Stimulated activated CD8-positive, alpha-beta memory T cell treated with anti-CD3 and anti-CD28 coated beads, Interleukin-12 subunit alpha, Interleukin-12 subunit beta, amount 100 ng/mL, for 4 hours (primary cell): ENCODE measurements around the gene GNAS-AS1.

ENCODE experiments used
- DNase-seq: peaks from one replicate; pipeline ENCODE4 v3.0.0-alpha.2; 2020; ENCODE audit warnings: low read depth

The GNAS-AS1 gene

GRCh38 chr20:58884966-58885365, 34.3 kb upstream of the GNAS-AS1 start:
- DNase-seq, result no peak

- no peak for DNase-seq
These were observed 32.6 kb upstream of the GNAS-AS1 start for GRCh38 chr20:58883241-58883691.

DNA sequence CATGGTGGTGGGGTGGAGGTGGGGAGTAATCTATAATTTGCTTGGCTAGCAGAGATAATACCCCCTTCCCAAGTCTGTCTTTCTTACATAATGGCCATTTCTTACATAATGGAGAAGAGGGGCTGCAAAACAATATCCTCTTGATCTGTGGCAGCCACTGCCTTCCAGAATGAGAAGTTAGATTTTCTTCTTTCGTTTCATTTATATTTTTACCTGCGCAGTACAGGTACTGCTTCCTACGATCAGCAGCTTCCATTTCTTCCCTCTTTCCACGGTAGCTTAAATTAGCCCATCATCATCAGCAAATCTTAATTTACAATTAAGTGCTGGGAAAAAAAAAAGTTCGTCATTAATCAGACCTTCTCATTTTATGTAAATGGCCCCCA, 32.0 kb upstream of the GNAS-AS1 start:
- DNase-seq, result no peak

GRCh38 chr20:58880994-58881752, 30.5 kb upstream of the GNAS-AS1 start:
- no peak for DNase-seq

GRCh38 chr20:58880441-58880840, 29.7 kb upstream of the GNAS-AS1 start:
- DNase-seq, result no peak

DNA sequence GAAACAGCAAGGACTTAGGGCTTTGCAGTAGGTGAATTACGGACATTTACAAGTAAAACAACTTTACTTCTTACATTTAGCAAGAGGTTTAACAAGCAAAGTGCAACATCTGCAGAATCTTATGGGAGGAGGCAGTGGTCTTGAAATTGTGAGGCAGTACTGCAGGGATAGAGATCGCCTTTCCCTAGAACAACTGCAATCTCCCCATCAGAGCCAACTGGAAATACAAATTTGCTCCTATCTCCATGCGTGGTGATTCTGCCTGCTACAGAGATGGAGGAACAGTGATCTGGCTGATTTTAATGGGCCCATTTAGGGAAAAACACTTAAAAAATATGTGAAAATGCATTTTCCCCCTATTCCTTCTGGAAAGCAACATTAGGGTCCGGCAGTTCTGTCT, 27.7 kb upstream of the GNAS-AS1 start:
- DNase-seq, result no peak

GRCh38 chr20:58877976-58878360, 27.3 kb upstream of the GNAS-AS1 start:
- DNase-seq, result no peak

GRCh38 chr20:58877050-58877975, 26.6 kb upstream of the GNAS-AS1 start:
- DNase-seq, result no peak

- no peak for DNase-seq
These were observed 25.7 kb upstream of the GNAS-AS1 start for GRCh38 chr20:58876437-58876836.

DNA sequence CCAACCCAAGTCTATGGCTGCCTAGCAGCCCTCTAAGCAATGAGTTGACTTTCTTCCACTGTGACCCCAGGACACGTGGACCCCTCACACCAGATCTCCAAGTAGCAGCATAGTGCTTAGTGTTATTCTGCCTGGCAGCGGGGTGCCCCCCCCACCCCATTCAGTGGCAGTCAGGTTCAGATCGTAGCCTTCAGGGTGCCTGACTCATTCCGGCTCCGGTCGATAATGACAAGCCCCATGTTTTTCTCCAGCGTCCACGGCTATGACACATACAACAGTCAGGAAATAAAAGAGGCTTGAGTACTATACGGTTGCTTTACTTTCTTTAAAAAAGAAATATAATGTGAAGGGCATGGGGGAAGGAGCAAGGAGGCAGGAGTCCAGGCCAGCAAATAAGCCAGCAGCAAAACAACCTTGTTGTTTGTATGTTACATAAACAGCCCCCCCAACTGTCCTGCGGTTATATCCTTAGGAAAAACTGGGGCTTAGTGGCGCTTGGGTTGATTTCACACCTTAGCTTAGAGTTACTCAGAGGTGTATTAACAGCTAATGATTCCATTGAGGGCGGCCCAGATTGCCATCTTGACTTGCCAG, 24.9 kb upstream of the GNAS-AS1 start:
- no peak for DNase-seq

DNA sequence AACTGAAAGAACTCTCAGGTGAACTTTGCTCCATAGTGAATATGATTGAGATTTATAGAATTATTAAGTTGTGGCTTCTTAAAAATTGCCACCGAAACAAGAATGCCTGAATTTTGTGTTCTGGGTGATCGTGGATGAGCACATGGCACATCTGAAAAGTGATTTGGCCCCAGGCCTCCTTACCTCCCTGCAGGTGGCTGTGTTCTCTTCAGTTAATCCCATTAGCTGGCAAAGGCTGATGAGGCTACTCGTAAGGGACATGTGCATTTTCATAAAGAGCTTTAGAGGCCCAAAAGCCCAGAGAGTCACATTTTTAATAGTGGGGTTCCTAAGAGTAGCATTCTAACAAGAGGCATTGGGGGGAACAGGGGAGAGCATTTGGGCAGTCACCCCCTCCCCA, 24.4 kb upstream of the GNAS-AS1 start:
- no peak for DNase-seq

GRCh38 chr20:58874469-58874868, 23.8 kb upstream of the GNAS-AS1 start:
- no peak for DNase-seq

DNA sequence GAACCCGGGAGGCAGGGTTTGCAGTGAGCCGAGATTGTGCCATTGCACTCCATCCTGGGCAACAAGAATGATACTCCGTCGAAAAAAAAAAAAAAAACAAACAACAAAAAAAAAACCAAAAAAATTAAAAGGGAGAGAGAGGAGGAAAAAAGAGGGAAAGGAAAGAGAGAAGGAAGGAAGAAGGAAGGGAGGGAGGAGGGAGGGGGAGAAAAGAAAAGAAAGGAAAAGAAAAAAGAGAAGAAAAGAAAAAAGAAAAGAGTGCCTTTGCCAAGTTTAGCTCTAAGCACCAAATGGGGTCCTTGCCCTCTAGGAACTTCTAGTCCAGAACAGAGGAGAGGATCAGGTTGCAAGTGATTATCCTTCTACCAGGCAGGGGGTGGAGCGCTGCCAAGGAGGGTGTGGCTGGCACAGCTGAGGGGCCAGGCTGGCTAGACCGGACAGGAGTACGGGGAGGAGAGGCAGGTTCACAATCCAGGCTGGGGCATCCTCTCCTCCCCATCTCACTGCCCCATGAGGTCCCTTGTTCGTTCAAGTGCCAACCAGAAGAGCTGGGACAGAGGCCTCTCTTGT, 20.9 kb upstream of the GNAS-AS1 start:
- no peak for DNase-seq

- no peak for DNase-seq
These were observed 19.8 kb upstream of the GNAS-AS1 start for GRCh38 chr20:58870293-58871014.

GRCh38 chr20:58869662-58870227, 19.0 kb upstream of the GNAS-AS1 start:
- DNase-seq, result no peak

DNA sequence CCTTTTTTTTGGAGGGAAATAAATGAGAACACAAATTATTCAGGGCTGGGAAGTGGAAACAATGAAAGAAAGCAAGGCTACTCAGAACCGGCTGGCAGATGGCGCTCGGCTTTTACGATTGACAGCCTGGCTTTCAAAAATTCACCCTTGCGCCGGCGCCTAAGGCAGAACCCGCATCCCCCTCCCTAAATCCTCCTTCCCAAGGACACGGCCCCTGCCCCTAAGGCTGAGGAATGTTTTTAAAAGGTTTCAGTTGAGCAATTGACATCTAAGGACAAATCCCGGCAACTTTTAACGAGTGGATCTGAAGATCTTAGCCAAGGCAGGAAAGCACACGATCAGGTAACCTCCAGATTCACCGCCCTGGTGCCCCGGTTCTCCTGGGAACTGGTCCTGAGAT, 18.1 kb upstream of the GNAS-AS1 start:
- DNase-seq, result no peak

DNA sequence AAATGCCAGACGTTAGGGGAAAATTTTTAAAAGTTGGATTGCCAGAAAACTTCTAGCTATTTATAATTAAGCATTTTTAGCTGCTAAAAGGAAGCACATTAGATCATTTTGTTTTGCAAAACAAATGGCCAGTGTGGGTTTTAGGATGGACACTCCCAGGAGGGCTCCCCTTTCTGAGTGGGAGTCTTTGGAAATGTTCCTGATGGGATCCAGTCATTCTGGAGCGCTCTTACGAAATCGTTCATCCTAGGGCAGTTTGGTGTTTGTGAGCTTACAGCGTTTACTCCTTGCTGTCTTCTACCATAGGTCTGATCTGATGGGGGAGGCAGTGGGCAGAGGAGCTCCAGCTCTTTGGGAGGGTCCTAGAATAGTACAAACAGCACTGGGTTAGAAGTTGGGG, 16.5 kb upstream of the GNAS-AS1 start:
- no peak for DNase-seq

DNA sequence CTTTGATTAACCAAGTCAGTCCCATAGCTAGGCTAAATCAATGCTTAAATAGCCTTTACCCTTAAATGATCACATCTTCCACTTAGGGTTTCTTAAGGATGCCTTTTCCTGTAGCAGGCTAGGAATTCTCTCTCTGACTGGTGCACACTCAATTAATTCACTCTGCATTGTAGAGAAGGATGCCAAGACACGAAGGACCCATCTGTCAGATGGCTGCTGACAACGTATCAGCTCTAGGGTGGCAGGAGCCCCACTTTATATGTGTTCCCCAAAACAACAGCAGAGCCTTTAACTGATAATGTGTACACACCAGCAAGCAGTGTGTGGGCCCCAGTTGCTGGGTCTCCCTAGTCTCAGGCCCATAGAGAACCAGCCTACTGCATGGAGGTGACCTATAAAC, 15.1 kb upstream of the GNAS-AS1 start:
- no peak for DNase-seq

- no peak for DNase-seq
These were observed 13.6 kb upstream of the GNAS-AS1 start for GRCh38 chr20:58864346-58864745.

DNA sequence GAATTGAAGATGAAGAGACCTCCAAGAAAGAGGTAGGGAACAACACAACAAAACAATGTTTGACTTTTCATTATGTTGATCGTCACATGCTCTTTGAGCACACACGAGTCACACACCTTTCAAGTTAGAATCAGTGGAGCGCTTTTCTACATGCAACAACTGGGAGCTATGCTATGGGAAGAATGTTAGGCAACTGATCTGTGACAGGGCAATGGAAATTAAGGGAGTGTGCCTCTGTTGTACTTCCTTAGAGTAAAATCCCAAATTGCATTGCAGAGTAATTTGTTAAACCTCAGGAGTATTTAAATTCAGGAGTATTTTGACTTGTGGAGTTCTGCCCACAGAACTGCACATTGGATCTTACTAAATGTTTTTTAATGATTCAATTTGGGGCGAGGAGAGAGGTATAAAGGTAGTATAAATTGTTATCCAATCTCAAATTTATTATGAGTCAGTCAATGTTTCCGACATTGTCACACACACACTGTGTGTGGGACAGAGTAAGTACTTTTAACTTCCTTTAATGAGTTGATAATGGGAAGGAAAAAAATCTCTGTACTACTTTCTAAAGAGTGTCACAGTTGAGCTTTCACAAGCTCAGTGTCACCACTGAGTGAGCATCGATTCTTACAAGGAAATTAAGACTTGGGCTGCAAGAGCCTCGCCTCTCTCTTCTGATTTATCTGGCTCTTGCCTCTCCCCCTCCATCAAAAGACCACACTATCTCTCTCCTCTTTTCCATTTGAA, 12.5 kb upstream of the GNAS-AS1 start:
- DNase-seq, result no peak
